Measurements from ENCODE around the gene KLHL3. TPM values are rescaled to one million over a fixed set of nuclear protein-coding genes. Genes with fewer than 3 reads are reported as not detected.

KLHL3 gene
- total RNA-seq, 6 donors from 2014 or later: 2.7 to 17.8 (median 5.2) TPM

DNA sequence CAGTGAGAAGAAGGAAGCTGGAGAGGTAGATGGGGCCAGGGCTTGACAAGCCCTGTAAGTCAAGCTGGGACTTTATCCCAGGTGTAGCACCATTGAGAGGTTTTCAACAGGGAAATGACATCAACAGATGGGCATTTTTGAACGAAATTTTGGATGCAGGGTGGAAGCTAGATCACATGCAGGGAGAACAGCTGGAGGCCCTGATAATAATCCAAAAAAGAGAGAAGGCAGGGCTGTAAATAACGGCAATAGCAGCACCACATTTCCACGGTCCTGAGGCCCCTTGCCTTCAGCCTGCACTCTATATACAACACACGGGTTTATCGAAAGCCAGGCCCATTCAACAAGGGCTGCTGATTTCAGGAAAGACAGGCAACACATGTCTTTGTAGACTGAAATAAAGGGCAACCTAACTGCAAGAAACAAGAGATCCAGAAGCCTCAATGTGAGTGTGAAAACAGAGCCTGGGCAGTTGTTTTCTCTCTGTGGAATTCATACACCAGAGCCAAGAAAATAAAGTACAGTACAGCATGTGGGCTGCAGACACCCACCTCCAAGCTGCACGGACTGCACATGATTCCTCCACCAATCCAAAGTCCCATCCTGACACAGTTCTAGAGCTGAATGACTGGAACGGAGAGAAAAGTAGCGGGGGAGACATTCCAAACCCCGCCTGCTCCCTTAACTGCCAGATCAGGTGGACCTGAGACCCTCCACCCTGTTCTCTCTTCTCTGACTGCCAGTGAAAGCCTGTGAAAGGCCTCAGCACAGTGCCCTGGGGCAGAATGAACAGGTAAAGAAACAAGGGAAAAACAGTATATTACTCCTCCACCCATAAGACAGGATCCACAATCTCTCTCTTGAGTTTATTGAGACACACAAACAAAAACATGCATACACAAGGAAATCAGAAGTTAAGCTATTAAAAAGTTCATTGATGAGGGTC lies 36.3 kb downstream of the KLHL3 start:
- Histone ChIP-seq H3K4me3 (no peak overlapping the region), H3K27me3 (no peaks in the 10 kb centered on the region), H3K27ac (no peak overlapping the region), H3K9me3 (no peaks in the 10 kb centered on the region), H3K36me3 (no peaks in the 10 kb centered on the region), H3K4me1 (peaks cover 0 to 11% (median 9%) of the 10 kb centered on the region in 4 donors)
- WGBS, 2 donors: 65 to 67% methylated on average over 9 of the region's 9 CpGs
- ATAC-seq (ENCODE audit: low FRiP score in 2 of 2) (no peak), DNase-seq (no peak)
- TF ChIP-seq POLR2AphosphoS5 (IDR thresholded peaks at IDR 0.05) (no peak), POLR2A (IDR thresholded peaks at IDR 0.05) (no peak)
- TF ChIP-seq, protein P1, sequence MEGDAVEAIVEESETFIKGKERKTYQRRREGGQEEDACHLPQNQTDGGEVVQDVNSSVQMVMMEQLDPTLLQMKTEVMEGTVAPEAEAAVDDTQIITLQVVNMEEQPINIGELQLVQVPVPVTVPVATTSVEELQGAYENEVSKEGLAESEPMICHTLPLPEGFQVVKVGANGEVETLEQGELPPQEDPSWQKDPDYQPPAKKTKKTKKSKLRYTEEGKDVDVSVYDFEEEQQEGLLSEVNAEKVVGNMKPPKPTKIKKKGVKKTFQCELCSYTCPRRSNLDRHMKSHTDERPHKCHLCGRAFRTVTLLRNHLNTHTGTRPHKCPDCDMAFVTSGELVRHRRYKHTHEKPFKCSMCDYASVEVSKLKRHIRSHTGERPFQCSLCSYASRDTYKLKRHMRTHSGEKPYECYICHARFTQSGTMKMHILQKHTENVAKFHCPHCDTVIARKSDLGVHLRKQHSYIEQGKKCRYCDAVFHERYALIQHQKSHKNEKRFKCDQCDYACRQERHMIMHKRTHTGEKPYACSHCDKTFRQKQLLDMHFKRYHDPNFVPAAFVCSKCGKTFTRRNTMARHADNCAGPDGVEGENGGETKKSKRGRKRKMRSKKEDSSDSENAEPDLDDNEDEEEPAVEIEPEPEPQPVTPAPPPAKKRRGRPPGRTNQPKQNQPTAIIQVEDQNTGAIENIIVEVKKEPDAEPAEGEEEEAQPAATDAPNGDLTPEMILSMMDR (IDR thresholded peaks at IDR 0.05): no peak

DNA sequence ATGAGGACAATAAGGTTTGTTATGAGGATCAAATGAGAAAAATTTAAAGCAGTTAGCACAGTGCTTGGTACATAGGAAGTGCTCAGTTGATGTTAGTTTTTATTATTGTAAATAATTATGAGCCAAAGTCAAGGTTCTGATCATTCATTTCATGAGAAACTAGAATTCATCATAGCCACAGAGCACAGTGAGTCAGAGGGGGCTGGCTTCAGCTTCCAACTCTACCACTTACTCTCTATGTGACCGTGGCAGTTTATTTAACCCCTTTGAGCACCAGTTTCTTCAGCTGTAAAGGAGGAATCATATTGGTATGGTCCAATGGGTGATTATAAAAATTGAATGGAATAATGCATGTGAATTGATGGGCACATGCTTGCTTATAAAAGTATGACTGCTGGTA lies 39.4 kb downstream of the KLHL3 start:
- ATAC-seq (ENCODE audit: low FRiP score in 2 of 2) (no peak), DNase-seq (no peak)
- Histone ChIP-seq H3K4me1 (peaks cover 0 to 14% (median 10%) of the 10 kb centered on the region in 4 donors), H3K4me3 (no peak overlapping the region), H3K9me3 (no peaks in the 10 kb centered on the region), H3K27me3 (no peaks in the 10 kb centered on the region), H3K36me3 (no peaks in the 10 kb centered on the region), H3K27ac (peak overlapping the region; percentile 19 to 57 (median 51))
- WGBS, 2 donors: 0 to 28% methylated on average over 1 of the region's 1 CpG
- no peak for TF ChIP-seq EP300 (IDR thresholded peaks at IDR 0.05)
- no peak for TF ChIP-seq POLR2A (IDR thresholded peaks at IDR 0.05)
- TF ChIP-seq, protein P1 (IDR thresholded peaks at IDR 0.05): no peak
- no peak for TF ChIP-seq POLR2AphosphoS5 (IDR thresholded peaks at IDR 0.05)

DNA sequence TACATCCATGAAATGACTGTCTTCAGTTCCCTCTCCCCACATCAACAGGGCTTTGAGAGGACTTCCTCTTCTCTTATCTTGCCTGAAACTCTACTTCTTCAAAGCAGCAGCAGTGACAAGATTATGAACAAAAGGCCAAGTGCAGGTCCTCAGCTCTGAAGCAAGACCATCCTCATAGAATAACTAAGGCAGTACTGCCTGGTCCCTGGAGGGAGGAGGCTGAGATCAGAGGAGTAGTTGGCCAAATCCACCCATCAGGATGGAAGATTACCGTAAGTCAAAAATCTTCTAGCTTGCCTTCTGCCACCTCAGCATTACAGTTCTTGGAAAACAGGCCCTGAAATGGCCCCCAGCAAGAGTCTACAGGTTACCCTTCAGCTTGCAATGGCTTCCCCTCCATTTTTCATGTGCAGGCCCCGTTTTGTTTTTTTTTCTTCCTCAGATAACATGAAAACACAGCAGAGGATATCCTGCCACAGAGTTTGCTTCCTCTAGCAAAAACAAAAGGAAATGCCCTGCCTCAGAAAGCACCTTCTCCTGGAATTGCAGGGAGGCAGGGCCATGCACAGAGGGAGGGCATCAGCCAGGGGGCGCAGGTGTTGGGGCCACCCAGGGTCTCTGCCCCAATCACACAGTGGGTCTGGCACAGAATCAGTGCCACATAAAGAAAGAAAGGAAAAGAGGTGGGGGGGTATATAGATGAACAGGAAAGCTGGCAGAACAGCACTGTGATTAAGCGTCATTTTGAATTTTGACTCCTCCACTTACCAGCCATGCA lies 40.0 kb downstream of the KLHL3 start:
- H3K27me3 ChIP-seq: no peaks in the 10 kb centered on the region
- H3K4me3 ChIP-seq: no peak overlapping the region
- peaks cover 0 to 14% (median 10%) of the 10 kb centered on the region in 4 donors for H3K4me1 ChIP-seq
- no peak for TF ChIP-seq EP300 (IDR thresholded peaks at IDR 0.05)
- TF ChIP-seq POLR2AphosphoS5 (IDR thresholded peaks at IDR 0.05): peak in 1 of 2 donors; percentile 47
- TF ChIP-seq, protein P1 (IDR thresholded peaks at IDR 0.05): peak in 1 of 6 experiments; percentile 28
- WGBS, 2 donors: 27 to 64% methylated on average over 4 of the region's 4 CpGs
- H3K36me3 ChIP-seq: no peaks in the 10 kb centered on the region
- peak in 1 of 2 donors; percentile 58 for ATAC-seq (ENCODE audit: low FRiP score in 2 of 2)
- peak overlapping the region; percentile 19 to 57 (median 51) for H3K27ac ChIP-seq
- H3K9me3 ChIP-seq: no peaks in the 10 kb centered on the region
- peak in 1 of 2 donors; percentile 34 for DNase-seq

DNA sequence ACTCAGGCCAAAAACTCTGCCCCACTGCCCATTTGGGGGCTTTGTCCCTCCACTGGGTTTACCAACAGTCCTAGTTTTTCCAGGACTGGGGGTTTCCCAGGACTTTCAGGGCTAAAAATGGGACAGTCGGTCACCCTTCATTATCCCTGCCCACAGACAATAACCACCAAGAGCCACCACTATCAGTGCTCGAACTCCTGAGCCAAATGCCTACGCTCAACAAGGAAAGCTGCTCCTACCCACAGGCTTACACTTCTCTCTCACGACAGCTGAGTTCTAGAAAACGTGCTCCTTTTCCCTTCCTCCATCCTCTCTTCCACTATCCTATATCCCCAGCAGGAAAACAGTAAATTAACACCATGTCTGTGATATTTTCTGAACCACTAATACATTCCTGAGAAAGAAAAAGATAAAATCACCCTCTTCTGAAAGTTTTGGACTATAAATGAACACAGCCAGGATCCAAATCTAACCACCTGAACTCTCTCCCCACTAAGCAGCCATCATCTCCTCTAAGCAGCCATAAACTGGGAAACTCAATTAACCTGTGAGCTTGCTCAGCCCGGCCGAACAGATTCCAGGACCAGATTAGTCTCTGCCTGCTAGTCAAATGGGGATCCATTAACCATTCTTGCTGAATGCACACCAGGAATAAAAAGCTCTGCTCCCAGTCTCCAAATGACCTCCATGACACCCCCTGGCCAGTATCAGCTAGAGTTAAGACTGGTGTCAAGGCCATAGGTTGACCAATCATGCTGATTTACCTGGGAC lies 41.8 kb downstream of the KLHL3 start:
- 90 to 91% methylated on average over 7 of the region's 7 CpGs for WGBS, 2 donors
- DNase-seq (no peak), ATAC-seq (ENCODE audit: low FRiP score in 2 of 2) (no peak)
- H3K9me3 ChIP-seq: no peaks in the 10 kb centered on the region
- no peaks in the 10 kb centered on the region for H3K27me3 ChIP-seq
- H3K27ac ChIP-seq: no peak overlapping the region
- TF ChIP-seq EP300 (IDR thresholded peaks at IDR 0.05) (no peak), POLR2AphosphoS5 (IDR thresholded peaks at IDR 0.05) (no peak), POLR2A (IDR thresholded peaks at IDR 0.05) (no peak)
- TF ChIP-seq, protein P1 (IDR thresholded peaks at IDR 0.05): no peak
- H3K36me3 ChIP-seq: no peaks in the 10 kb centered on the region
- H3K4me1 ChIP-seq: peaks cover 0 to 14% (median 10%) of the 10 kb centered on the region in 4 donors
- H3K4me3 ChIP-seq: no peak overlapping the region

All from upper lobe of left lung (tissue), 6 donors.